ENCODE results near the gene EFEMP1.

EFEMP1 gene, protein sequence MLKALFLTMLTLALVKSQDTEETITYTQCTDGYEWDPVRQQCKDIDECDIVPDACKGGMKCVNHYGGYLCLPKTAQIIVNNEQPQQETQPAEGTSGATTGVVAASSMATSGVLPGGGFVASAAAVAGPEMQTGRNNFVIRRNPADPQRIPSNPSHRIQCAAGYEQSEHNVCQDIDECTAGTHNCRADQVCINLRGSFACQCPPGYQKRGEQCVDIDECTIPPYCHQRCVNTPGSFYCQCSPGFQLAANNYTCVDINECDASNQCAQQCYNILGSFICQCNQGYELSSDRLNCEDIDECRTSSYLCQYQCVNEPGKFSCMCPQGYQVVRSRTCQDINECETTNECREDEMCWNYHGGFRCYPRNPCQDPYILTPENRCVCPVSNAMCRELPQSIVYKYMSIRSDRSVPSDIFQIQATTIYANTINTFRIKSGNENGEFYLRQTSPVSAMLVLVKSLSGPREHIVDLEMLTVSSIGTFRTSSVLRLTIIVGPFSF

DNA sequence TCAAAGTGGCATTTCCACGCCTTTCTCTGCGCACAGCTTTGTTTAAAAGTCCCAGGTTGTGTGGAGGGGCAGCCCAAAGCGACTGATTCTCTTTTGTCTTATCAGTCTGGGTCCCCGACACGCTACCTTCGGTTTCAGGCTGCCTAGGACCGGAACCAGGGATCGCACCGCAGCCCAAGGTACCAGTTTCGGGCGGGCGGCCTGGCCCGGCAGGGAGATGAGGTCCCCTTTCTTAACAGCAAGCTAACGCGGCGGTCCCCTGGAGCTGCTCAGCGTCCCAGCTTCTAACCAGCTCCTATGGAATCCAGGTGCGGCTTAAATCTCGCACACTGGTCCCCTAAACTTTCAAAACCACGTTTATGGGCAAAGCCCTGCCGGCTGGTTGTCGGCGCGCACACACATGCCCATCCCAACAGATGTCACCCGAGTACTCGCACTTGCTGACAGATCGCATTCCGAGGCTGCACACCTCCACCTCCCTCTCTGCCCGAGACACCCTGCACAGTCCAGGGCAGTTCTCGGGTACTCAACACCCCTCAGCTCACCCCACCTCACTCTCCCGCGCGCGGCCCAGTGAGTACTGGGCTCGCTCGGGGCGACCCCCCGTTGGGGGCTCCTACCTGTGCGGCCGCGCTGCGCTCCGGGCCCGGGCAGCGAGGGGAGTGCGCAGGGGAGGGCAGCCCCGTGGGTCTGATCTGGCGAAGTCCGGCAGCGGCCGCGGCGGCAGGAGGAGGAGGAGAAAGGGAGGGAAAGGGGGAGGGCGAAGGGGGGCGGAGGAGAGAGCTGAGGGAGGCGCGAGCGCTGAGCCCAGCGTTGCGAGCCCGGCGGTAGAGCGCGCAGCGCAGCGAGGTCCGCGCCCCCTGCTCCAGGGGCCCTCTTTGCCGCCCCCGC, at the start of gene EFEMP1:
Gene EFEMP1 (minus strand): TSS at position 692 of the 891 bp plus-strand sequence. CDS start 1,342 bp downstream, outside the sequence.
- peak; percentile 51 for DNase-seq

DNA sequence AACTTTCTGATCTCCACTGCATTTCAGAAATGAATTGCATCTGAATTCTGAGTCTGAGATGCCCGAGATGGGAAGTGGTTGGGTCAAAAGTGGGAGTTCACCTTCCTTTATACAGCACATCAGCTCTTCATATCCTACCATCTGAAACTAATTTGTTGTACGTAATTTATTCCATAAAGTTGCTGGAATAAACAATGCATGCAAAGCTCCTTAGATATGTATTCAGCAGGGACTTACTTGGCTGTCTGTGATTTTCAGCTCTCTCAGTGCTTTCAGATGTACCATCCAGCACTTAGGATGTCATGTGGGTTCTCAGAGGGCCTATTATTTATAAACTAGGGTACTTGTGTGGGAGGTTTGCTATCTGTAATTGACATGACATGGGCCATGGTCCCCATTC, 46.9 kb upstream of the EFEMP1 start:
- DNase-seq: no peak

DNA sequence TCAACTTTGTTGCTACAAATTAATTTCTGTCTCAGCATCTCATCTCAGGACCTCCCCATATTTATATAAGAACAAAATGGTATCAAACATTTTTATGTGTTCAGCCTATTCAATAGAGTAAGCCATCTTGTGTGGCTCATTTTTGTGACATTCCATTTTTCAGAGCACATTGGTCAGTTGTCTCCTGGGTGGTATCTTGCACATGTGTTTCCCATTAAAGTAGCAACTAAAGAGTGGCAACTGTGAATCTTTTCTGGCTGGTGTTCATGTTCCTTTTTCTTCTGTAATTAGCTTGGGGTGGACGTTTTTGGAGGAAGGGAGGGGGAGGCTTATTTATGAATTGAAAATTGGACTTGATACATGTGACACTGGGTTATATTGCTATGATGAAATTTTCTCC, 45.4 kb upstream of the EFEMP1 start:
- no peak for DNase-seq

DNA sequence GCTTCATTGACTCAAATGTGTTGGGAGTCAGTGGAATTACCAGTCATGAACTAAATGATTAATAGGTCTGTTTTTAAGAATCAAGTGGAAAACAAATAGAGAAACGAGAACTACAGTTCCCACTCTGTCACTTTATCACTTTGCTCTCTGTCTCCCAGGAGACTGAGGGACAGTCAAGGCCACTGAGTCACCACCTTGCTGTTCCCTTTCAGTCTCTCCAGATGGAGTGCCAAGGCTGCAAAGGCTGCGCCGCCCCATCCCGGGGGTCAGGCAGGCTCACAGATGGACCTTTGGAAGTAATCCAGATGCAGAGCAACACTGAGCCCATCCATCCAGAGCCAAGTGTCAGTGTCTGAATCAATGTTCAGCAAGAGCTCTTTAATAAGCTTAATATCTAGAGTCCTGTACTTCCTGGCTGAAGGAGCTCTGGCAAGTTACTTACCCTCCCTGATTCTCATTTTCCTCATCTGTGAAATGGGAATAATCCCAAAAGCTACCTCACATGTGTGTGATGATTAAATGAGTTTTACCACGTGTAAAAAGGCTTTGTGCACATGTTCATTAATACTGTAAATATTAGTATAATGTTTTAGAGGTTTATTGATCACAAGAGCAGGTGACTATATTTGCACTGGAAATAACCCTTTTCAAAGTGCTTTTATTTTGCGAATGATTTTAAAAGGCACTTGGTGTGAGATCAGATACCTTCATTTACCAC, 43.0 kb upstream of the EFEMP1 start:
- no peak for DNase-seq

DNA sequence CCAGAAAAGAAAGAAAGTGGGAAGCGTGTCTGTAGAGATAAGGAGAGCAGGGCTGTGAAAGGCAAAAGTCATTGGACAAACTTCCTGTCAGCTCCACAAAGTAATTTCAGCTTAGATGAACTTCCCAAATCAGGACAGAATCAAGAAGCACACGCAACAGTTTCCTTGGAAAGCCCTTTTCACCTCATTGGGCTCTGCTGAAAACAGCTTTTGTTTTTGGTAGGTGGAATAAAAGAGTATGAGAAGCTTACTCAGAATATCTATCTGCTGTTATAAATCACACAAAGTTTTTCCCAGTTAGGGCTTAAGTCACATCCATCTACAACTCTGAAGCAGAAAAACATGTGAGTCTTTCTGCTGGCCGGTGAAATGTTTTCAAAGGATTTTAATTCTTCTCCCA, 42.4 kb upstream of the EFEMP1 start:
- no peak for DNase-seq

DNA sequence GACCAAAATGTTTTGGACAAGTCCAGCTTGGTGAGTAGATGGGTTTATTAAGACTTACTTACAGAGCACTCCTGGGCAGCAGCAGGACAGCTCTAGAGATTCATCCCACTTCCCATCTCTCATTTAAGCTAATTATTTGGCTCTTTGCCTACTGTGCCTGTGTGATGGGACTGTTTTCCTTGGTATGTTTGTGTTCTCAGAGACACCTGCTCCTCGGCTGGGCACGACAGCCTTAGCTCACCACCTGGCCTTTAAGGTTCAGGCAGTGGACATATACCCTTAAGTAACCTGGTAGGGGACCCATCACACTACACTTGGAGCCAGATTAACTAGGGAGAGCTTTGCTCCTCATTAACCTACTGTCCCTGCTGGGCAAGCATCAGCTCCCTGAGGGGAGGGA, 41.7 kb upstream of the EFEMP1 start:
- DNase-seq: no peak

DNA sequence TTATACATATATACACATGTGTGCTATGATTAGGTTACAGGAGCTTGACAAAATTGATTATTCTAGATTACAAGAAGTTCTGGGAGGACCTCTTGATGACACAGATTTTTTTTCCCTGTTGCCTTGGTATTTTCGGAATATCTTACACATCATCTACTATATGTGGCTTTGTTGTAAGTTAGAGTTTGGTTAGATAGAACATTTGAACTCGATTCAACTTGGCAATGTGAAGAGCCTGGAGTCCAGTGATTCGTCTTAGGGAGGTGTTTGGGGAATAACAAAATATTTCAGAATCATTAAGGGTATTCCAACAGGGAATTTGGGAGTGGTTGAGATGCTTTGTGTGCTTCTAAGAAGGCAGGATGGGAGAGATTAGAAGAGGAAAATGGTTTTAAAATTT, 39.3 kb upstream of the EFEMP1 start:
- DNase-seq: no peak

DNA sequence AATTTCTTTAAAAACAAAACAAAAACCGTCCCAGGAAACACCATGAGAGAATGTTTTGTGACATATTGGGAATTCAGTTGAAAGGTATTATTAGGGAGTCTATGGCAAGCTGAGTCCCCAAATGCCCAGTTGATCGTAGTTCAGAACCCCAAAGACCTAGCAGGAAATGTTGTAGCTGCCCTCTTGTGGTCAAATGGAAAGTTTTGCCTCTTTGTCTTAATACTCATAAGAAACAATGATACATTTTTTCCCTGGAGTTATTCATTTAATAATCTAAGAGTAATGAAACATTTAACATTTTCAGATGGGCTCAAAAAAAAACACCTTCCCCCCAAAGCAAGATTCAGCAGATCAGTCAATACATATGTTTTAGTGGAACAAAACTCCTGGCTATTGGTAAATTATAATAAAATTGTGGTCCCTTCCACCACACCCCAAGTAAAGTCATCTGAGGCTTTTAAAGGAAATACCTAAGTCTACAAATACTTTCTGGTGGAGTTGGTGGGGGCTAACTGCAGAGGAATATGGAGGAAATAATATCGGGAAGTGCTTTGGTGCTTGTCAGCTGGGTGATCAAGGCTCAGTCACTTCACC, 37.8 kb upstream of the EFEMP1 start:
- no peak for DNase-seq

DNA sequence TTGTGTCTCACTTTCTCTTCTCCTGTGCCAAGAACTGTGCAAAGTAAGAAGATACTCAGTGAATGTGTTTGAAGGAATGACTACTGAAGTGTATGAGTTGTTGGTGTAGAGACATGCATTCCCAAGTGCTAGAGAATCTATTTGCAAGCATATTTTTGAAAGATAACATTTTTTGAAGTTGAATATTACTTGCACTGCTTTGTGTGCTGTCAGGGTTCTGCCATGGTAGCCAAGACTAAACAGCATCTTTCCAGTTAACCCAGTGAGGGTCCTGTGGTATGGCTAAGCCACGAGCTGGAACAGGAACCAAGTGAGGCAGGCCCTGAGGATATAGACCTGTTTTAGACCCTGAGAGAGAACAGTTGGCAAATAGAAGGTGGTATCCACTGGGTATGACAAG, 35.2 kb upstream of the EFEMP1 start:
- no peak for DNase-seq

DNA sequence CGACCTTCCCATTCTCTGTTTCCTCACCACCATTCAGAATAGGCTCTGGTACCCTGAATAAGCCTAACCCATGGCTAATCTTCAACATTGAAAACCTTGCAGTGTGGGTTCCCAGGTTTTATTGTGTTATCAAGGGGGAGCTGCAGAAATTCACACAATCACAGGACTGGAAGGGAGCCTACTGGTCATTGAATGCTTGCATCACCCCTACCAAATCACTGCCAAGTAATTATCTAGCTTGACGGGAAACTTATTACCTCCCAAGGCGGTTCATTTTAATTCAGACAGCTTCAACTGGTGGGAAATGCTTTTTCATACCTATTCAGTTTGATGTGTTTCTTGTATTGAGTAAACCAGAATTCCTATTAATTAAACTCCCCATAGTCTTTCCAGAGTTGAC, 33.6 kb upstream of the EFEMP1 start:
- DNase-seq: no peak

DNA sequence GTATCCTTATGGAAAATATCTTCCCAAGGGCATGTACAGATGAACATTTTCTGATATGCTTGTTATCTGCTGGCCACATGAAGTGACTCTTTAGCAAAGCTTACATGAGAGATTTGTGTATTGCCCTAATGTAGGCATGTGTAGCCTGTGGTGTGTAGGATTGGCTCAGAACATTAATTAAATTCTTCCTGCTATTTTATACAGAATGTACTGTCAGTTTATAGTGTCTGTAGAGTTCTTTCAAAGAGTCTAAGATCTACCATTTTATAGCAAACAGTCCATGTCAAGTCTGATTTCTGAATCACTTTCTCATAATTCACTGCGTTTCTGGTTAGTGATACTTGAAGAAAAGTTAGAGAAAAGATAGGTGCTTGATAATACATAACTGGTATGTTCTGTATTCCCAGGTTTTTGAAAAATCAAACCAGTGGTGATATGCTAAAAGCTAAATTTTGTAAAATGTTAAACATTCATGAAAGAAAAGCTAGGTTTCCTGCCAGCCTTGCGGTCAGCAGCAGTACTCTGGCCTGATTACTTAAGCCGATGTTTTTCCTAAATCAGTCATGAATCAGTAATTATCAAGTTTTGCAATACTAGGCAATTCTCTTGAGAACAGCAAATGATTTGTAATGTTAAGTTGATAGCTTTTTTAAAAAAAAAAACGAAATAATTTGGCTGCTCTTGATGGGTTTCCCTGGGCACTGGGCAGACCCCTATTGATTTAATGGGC, 30.9 kb upstream of the EFEMP1 start:
- no peak for DNase-seq

DNA sequence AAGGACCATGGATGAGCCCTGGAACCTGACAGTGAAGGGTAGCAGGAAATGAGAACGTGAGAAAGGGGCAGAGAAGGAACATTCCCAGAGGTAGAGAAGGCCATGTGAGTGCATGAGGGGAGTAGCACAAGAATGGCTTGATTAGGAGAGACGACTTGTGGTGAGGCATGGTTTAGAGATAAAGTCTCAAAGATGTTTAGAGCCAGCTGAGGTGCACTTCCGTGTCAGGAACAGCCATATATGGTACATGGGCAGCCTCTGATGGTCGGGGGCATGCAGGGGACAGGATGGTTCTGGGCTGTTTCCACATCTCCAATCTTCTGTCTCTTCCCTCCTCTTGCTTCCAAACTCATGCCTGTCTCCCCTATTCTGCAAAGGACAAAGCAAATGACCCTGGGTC, 28.8 kb upstream of the EFEMP1 start:
- no peak for DNase-seq

DNA sequence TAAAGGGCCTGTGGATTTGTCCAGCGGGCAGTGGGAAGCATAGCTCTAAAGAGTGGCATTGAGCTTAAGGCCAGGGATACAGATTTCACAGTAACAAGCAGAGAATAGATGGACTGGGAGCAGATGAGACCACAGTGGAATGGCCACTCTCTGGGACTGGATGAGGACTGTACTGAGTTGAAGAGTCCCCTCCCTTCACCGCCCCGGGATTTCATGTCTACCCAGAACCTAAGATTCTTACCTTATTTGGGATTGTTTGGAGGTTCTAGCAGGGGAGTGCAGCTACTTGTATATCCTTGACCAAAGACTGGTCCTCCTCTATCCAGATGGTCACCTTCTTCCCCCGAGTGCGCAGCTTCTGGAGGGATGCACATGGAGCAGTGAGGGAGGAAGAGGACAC, 28.0 kb upstream of the EFEMP1 start:
- DNase-seq: no peak

DNA sequence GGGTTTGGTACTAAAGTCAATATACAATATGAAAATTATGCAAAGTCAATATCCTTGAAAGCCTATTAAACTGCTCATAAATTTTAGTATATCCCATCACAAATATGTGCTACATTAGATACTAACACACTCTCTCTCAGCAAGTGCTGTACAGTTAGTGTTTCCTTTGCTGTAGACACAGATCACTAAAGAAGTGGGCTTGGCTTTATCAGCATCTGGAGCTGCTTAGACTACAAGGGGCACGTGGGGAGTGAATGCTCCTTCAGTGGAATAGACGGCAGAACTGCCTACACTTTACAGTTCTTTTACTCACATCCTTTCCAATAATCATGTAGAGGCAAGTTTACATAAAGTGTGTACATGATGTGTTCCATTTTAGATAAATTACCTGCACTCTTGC, 26.0 kb upstream of the EFEMP1 start:
- DNase-seq: no peak

DNA sequence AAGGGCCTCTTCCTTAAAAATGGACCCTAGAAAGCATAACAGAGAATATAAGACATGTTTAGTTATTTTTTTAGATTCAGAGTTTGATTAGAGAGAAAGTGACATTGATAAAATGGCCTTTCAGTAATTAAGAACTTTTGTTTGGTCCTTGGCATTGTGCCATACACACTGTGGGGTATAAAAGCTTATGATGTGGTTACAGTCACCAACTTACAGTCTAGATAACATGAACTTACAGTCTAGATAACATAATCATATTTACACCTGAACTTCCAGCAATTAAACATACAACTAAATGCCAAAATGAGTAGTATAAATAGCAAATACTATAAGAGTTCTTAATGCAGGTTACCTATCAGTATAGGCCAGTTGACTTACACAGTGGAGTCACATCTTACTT, 25.6 kb upstream of the EFEMP1 start:
- DNase-seq: no peak

DNA sequence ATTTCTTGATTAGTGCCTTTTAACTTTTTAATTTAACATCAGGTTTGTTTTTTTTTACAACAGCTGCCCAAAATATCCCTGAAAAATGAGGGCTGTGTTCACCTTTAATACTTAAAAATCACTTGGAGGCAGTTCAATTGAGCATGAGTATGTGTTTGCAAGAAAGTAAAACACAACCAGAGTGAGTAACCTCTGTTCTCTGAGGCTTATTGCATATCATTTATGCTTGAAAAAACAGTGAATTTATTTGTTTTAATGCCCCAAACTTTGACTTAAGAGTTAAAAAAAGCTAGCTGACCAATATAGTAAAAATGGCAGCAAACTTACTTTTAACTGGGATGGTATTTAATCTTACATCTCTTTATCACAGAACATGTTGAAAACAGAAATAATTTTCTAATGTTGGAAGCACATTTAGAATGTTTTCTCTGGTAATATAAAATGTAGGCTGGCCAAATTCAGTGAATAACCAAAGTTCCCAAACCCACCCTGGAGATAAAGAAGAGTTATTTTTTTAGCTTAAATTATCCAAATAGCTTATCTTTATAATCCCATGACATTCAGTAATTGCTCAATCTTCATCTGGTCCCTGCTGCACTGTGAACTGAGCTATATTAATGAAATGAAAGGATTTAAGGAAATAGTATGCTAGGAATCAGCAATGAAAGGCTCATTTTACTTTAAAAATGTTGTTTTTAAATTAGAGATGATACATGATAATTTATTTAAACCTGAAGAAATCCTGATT, 24.8 kb upstream of the EFEMP1 start:
- no peak for DNase-seq

DNA sequence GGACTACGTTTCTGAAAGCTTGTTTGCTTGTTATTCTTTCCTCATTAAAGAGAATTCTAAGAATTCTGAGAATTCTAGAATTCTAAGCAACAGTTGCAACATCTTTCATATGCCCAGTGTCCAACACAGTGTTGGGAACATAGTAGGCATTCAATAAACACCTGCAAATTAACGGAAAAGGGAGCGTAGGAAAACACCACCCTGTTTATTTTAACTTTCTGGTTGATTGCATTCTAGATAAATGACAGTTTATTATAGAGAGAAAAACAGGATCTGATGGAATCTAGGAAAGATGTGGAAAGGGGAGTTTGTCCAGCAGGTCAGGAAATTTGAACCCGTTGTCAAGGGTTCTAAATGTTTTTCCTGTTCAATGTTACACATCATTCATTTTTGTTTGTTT, 24.2 kb upstream of the EFEMP1 start:
- no peak for DNase-seq

DNA sequence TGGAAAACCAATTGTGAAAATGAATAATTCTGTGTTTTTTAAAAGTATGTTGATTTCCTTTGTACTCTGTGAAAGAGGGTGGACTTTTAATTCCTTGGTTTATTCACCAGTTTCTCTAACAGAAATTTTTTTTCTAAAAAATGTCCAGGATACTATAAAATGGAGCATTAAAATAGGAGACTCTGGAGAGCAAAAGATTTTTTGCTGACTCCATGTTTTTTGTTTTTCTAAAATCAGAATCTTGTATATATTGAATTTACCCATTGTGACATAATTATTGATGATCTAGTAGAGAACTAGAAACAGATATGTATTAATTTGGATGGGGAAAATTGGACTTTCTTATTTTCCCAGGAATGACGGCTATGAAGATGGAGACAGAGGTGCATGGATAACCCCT, 23.2 kb upstream of the EFEMP1 start:
- no peak for DNase-seq

DNA sequence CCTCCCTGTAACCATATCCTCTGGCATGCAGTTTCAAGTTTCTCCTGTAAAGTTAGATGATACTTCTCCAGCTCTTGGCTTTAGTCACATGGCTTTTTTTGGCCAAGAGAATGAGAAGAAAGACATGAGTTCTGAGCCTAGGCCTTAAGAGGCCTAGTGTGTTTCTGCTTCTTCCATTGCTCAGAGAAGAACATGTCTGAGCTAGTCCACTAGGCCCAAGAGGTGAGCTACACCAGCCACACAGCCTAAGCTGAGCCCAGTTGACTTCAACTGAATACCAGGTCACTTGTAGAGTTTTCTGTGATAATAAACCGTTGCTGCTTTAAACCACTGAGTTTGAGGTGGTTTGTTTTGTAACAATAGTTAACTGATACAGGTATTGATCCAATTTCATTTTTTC, 19.9 kb upstream of the EFEMP1 start:
- DNase-seq: no peak

DNA sequence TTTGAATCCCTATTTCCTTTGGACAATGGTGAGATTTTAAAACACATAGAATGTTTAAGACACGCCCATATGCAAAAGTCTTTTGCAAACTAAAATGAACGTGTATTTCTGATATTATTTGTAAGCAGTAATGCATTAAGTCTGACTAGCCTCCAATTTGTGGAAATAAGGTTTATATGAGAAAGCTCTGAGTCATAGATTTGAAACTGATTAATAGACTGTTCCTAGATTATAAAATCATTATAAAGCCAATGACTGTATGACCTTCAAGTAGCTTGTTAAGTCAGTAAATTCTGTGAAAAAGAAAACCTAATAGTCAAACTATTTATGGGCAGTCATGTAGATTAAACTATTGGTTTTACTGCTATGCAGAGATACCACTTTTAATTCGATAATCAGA, 12.8 kb upstream of the EFEMP1 start:
- DNase-seq: no peak

DNA sequence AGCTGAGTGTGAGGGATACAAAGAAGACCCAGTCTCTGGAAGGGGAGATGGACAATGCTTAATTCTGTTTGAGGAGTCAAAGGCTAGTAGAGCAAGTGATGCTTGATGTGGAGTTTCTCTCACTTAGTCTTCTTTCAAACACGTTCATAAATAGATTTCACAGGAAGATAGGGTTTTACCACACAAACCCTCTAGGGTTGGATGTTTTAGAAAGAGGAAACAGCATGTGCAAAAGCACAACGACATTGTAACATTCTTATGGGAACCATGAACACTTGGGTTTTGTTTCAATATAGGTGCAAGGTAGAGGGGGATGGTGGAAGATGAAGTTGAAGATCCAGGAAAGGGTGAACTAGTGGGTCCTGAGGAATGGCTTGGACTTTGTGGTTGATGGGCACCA, 10.8 kb upstream of the EFEMP1 start:
- no peak for DNase-seq

DNA sequence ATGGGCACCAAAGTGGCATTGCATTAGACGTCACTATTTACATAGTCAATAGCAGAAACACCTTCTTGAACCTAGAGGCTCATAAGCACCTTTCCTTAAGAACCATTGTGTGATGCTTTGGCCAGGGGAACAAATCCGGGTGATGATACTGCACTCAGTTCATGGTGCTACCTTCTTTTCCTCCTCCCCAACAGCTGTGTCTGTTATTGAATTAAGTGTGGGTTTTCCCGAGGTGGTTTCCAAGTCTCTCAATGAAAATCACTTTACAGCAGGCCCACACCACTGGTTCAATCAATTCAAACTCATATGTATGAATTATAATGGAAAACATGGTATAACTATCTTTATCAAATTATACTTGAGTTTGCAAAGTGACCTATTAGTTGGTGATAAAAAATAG, 9.3 kb upstream of the EFEMP1 start:
- no peak for DNase-seq
